Breast epithelium (tissue), 4 donors: ENCODE data around the gene IRF2. TPM values are rescaled to one million over a fixed set of nuclear protein-coding genes. Genes with fewer than 3 reads are reported as not detected.
A peak's percentile ranks its signal among the peaks of the same experiment; 100 is the strongest.

Experiments used
- DNase-seq, 2 donors: peaks; one replicate each; pipeline ENCODE4 v3.0.0-alpha.2; 2019; ENCODE audit warnings: low spot score in 2 of 2
- H3K27ac ChIP-seq, 2 donors: fragments of 200-600 bp; sonication (generic) in 1 of 2; one replicate each; pipeline ENCODE4 v1.5.1; 2016 to 2019; ENCODE audit warnings: mild to moderate bottlenecking in 1 of 2
- H3K27me3 ChIP-seq, 2 donors: fragments of 200-600 bp; sonication (generic) in 1 of 2; one replicate each; pipeline versions ENCODE4 v1.5.1 to v1.6.0; 2017 to 2019; ENCODE audit warnings: control low read depth in 1 of 2, mild to moderate bottlenecking in 1 of 2
- H3K36me3 ChIP-seq: fragments of 200-600 bp; one replicate; pipeline ENCODE4 v1.5.1; 2019
- H3K4me1 ChIP-seq, 2 donors: fragments of 200-600 bp; sonication (generic); one replicate each; pipeline ENCODE4 v1.5.1; 2016 to 2019; ENCODE audit warnings: control low read depth in 1 of 2
- H3K4me3 ChIP-seq, 3 donors: fragments of 200-600 bp; sonication (generic); 1 replicate in 2 of 3; 2 replicates in 1 of 3; pipeline ENCODE4 v1.5.1; 2016 to 2019; ENCODE audit warnings: mild to moderate bottlenecking in 3 of 3, moderate library complexity in 2 of 3
- H3K9me3 ChIP-seq, 2 donors: fragments of 200-600 bp; sonication (generic) in 1 of 2; one replicate each; pipeline ENCODE4 v1.5.1; 2016 to 2019; ENCODE audit warnings: control low read depth in 1 of 2
- POLR2A ChIP-seq: fragments of 450-650 bp; IDR thresholded peaks from one replicate; pipeline ENCODE4 v1.6.1; 2016; ENCODE audit warnings: antibody characterized with exemption, mild to moderate bottlenecking, moderate library complexity
- POLR2AphosphoS5 ChIP-seq, 3 donors: sonication (generic); formaldehyde crosslinking; IDR thresholded peaks; one replicate each; pipeline ENCODE4 v1.6.1; 2017; ENCODE audit warnings: antibody characterized with exemption in 3 of 3
- intact Hi-C: fragments of 100-400 bp; cut with DNase I; formaldehyde crosslinking; loops from one replicate; pipeline ENCODE4 v1.15.1; 2023; ENCODE audit warnings: low total_unique reads
- total RNA-seq, 3 donors: library from RNA; depleted of rRNA; stranded (reverse); fragments of >200 nt; gene quantifications; one replicate each; pipeline ENCODE4 v1.1.0, GENCODE V29; 2016
- TF ChIP-seq, protein P1 (sequence below), 3 donors: fragments of 450-650 bp; IDR thresholded peaks; one replicate each; pipeline ENCODE4 v1.5.1; 2016 to 2017; ENCODE audit warnings: antibody characterized with exemption in 3 of 3, mild to moderate bottlenecking in 3 of 3, moderate library complexity in 3 of 3

IRF2 gene
- total RNA-seq, 3 donors from 2014 or later: 27.4 to 57.8 (median 36.4) TPM

DNA sequence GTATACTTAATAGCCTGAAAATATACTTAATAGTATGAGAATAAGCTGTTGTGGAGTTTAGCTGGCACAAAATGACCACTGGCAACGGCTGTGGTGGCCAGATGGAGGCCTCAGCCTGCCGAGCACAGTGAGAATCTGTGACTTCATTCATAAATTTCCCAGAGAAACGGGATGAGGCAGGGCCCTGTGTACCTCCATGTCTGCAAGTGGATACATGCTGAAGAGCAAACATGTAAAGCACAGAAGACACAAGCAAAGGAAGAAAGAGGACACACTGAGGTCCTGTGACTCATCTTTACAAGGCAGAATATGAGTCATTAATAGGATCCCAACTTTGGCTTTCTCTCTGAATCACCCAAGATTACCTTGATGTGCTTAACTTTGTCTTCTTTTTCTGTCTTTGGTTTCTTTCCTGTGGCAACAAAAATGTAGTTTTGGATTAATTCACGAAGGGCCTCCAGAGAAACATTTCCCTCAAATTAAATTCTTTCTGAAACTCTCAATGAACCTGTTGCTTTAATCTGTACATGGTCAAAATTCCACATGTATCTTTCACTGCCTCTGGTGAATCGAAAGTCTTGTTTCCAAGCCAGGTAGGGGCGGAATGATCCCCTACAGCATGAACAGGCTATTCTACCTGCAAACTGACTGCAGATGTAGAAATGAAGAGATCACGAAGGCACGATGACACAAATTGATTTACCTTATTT is 56.4 kb downstream of the IRF2 start:
- TF ChIP-seq POLR2A (no peak), POLR2AphosphoS5 (IDR thresholded peaks at IDR 0.05) (no peak)
- TF ChIP-seq, protein P1, sequence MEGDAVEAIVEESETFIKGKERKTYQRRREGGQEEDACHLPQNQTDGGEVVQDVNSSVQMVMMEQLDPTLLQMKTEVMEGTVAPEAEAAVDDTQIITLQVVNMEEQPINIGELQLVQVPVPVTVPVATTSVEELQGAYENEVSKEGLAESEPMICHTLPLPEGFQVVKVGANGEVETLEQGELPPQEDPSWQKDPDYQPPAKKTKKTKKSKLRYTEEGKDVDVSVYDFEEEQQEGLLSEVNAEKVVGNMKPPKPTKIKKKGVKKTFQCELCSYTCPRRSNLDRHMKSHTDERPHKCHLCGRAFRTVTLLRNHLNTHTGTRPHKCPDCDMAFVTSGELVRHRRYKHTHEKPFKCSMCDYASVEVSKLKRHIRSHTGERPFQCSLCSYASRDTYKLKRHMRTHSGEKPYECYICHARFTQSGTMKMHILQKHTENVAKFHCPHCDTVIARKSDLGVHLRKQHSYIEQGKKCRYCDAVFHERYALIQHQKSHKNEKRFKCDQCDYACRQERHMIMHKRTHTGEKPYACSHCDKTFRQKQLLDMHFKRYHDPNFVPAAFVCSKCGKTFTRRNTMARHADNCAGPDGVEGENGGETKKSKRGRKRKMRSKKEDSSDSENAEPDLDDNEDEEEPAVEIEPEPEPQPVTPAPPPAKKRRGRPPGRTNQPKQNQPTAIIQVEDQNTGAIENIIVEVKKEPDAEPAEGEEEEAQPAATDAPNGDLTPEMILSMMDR (IDR thresholded peaks at IDR 0.05): no peak
- H3K27ac ChIP-seq: peak overlapping the region; percentile 80 to 87
- no peaks in the 10 kb centered on the region for H3K36me3 ChIP-seq
- H3K9me3 ChIP-seq: no peaks in the 10 kb centered on the region
- H3K4me1 ChIP-seq: peaks cover 0 to 5% of the 10 kb centered on the region in 2 donors
- no peak for DNase-seq
- no peaks in the 10 kb centered on the region for H3K27me3 ChIP-seq
- intact Hi-C loops: no loop called here
- peak overlapping the region in 1 of 3 donors; percentile 56 for H3K4me3 ChIP-seq

DNA sequence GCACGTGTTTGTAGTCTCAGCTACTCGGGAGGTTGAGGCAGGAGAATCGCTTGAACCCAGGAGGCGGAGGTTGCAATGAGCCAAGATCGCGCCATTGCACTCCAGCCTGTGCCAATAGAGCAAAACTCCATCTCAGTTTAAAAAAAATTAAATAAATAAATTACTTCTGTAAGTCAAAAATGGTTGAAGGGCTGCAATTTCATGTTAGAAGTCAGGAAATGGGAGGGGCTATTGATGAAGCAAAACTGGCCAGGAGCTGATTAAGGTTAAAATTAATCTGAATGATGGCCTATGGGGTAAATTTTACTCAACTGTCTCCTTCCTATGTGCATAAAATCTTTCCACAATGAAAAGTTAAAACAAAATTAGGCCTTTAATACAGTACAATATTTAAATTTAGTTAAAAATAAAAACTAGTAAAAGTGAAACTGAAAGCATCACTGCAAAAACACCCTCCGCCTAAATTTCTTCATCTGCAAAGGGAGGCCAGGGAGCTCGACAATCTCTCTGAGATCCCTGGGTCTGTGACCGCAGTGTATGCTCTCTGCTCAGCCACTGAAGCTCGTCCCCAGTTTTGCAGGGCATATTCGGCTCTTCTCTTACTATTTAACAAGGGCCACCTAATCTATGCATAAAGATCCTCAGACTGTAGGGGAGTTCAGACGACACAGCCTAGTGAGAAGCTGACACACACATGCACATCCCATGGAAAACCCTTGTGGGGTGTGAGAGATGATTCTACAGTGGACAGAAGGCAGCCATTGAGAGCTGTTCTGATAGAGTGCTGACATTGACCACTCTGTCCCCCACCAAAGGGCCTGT is 57.2 kb downstream of the IRF2 start:
- Histone ChIP-seq H3K4me3 (peak overlapping the region; percentile 9 to 56 (median 27)), H3K9me3 (no peaks in the 10 kb centered on the region), H3K27me3 (no peaks in the 10 kb centered on the region), H3K4me1 (peaks cover 0 to 5% of the 10 kb centered on the region in 2 donors), H3K27ac (peak overlapping the region; percentile 80 to 87), H3K36me3 (no peaks in the 10 kb centered on the region)
- intact Hi-C loops: no loop called here
- TF ChIP-seq, protein P1 (IDR thresholded peaks at IDR 0.05): no peak
- TF ChIP-seq POLR2AphosphoS5 (IDR thresholded peaks at IDR 0.05) (no peak), POLR2A (no peak)
- DNase-seq: no peak

DNA sequence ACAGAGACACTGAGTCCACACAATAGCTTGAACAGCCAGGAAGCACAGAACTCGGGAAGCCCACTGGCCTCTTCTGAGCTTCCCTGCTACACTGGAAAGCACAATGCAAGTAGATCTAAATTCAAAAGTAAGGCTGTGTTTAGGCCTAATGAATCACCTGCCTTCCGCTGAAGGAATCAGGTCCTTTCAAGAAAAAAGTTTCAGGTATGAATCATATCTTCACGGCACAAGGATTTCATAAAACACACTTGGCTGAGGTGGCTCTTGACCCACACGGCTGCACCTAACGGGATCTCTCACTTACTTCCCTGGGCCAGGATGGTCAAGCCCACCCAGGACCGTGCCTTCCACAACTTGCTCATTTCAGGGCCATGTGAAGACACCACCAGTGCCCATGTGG is 59.3 kb downstream of the IRF2 start:
- H3K4me1 ChIP-seq: peaks cover 0 to 5% of the 10 kb centered on the region in 2 donors
- H3K27ac ChIP-seq: no peak overlapping the region
- no peak overlapping the region for H3K4me3 ChIP-seq
- no peaks in the 10 kb centered on the region for H3K27me3 ChIP-seq
- H3K9me3 ChIP-seq: no peaks in the 10 kb centered on the region
- DNase-seq: no peak
- H3K36me3 ChIP-seq: no peaks in the 10 kb centered on the region
- intact Hi-C loops: no loop called here
- TF ChIP-seq POLR2A: no peak
- TF ChIP-seq POLR2AphosphoS5 (IDR thresholded peaks at IDR 0.05): no peak
- TF ChIP-seq, protein P1 (IDR thresholded peaks at IDR 0.05): no peak

- Histone ChIP-seq H3K27ac (peak overlapping the region in 1 of 2 donors; percentile 39), H3K9me3 (no peaks in the 10 kb centered on the region), H3K4me1 (peaks cover 0 to 5% of the 10 kb centered on the region in 2 donors), H3K27me3 (no peaks in the 10 kb centered on the region), H3K4me3 (no peak overlapping the region), H3K36me3 (no peaks in the 10 kb centered on the region)
- TF ChIP-seq POLR2A (no peak), POLR2AphosphoS5 (IDR thresholded peaks at IDR 0.05) (no peak)
- TF ChIP-seq, protein P1 (IDR thresholded peaks at IDR 0.05): no peak
- DNase-seq: no peak
- intact Hi-C loops: no loop called here
Observed at GRCh38 chr4:184413261-184414046, 60.9 kb downstream of the IRF2 start.
